KG1 (cell line): ENCODE data around the gene ATOH8.

Source experiments
- DNase-seq: peaks from one replicate; lab custom pipeline; 2025; lab: John Stamatoyannopoulos, UW

The ATOH8 gene

DNA sequence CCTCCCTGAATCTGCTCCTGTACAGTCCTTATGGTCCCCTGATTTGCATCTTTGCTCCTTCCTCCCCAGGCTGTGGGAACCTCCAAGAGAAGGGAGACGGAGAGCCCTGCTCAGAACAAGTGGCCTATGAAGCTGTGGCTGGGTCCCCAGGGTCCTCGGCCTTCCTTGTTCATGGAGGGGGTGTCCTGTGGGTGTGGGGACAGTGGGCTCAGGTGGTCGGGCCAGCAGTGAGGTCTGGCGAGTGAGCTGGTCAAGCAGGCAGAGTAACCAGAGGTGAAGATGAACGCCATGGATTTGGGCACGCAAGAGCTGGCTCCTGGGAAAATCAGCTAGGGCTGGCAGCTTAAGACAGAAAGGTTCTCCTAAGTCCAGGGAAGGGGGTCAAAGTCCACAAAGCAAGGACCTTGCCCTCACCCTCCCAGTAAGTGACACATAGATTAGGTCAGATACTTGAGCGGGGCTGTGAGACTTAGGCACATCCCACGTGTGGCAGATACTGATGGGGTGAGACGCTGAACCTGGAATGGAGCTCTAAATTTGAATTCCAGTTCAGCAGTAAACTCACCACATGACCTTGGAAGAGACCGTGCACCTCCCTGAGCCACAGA, 34.8 kb upstream of the ATOH8 start:
- DNase-seq: no peak

DNA sequence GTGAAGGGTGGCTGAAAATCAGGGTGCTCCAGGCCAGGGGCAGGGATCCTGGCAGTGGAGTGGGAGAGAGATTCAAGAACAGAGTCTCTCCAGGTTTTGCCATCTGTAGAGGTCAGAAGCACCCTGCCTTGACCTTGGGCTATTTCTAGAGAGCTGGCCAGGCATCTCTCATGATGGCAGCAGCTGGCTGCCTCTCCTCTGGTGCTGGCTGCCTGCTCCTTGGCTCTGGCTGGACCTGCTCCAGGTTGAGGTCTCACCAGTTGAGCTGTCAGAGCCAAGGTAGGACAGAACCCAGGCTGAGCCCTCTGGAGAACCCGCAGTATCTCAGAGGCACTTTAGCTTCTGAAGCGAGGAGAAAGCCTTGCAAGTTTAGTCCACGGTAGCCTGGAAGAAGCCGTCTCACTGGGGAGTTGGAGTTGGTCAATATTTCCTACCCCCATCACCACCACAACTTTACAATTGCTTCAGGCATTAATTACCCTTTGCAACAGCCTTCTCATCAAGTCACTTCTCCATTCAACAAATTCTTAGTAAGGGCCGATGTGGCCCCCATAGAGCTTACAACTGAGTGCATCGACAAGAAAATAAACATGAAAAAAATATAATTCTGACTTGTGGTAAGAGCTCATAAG, 34.1 kb upstream of the ATOH8 start:
- DNase-seq: no peak

DNA sequence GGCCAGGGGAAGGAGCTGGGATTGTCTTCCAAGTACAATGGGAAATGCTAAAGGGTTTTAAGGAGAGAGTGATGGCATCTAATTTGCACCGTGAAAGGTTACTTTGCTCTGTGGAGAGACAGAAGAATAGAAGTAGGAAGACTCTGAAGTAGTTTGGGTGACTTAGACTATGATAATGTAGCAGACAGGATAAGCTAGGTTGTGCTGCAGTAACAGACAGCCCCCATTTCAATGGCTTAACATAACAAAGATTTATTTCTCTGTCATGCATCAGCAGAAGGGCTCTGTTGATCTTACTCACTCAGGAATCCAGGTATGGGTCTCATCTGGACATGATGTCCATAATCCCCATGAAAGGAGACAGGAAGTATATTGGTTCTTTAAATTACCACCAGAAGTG, 33.3 kb upstream of the ATOH8 start:
- DNase-seq: no peak

- DNase-seq: no peak
These were observed 32.1 kb upstream of the ATOH8 start for GRCh38 chr2:85721641-85722040.

- no peak for DNase-seq
These were observed 31.3 kb upstream of the ATOH8 start for GRCh38 chr2:85722519-85722918.

GRCh38 chr2:85723707-85724360, 30.0 kb upstream of the ATOH8 start:
- no peak for DNase-seq

- DNase-seq: no peak
These were observed 29.0 kb upstream of the ATOH8 start for GRCh38 chr2:85724731-85725181.

DNA sequence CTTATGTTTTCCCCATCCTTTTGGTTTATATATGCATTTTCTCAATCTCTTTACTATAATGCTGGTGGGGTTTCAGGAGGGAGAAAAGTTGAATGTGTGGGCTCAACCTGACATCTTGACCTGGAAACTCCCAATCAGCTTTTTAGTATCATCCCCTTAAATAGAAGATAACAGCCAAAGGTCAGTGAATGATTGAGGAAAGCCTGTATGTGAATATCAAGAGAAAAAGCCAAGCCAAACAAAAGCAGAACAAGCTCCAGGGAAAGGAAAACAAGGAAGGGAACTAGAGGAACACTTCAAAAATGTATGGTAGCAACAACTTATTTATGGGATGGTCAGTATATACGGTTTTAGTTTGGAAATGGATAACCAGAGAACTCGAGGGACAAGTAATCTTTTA, 28.3 kb upstream of the ATOH8 start:
- DNase-seq: no peak

DNA sequence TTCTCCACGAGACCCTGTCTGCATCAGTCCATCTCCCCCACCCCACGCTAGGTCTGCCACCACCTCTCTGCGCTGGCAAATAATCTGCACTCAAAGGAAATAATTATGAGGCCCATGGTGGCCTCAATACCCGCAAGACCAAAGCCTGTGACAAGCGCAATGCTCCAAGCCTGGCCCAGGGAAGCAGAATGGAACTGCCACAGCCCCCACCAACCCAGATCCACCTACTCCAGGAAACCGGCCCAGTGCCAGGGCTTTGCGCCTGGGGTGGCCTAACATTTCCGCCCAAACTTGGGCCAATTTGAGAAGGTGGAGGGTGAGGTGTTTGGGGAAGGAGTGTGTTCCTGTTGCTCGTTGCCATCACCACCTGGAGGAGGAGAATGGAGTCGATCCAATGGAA, 26.0 kb upstream of the ATOH8 start:
- no peak for DNase-seq

DNA sequence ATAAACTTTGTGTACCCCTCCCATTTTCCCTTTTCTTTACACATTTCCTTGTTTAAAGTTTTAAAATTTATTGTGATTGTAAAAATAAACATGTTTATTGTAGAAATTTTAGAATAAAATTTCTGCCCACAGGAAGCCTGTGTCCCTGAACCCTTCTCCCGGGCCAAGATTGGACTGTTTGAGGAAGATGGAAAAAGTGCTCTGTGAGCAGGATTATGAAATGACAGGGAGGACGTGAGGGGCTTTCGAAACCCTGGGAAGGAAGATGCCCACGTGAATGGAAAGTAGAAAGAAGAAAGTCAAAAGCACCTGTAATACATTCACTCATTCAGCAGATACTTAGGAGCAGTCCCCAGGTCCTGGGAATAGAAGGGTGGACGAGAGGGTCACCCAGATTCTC, 25.4 kb upstream of the ATOH8 start:
- no peak for DNase-seq

- DNase-seq: no peak
These were observed 24.6 kb upstream of the ATOH8 start for GRCh38 chr2:85728883-85729824.

DNA sequence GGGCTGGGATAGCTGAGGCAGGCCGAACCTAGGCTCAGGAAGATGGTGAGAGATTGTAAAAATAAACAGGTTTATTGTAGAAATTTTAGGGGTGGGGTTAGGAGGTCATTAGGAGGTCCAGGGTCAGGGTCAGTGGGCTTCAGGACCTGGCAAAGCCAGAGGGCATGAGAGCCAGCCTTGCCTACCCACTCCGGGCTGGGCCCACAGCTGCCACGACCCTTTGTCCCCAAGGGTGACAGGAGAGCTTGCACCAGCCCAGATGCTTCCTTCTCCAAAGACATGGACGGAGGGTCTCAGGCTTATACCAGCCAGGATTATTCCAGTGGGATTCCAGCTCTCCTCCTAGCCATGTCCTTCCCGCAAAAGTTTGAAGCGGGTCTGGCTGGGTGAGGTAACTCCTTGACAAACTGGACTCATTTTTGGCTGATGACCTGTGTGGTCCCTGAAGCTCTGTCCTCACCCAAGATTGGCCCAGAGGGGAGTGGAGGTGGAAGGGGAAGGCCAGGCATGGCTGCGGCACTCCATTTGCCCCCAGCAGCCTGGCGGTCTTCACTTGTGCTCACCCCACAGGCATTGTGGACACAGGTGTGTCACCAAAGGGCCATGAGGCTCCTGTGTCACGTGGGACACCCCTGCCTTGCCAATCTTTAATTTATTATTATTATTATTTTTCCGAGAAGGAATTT, 23.8 kb upstream of the ATOH8 start:
- DNase-seq: no peak

DNA sequence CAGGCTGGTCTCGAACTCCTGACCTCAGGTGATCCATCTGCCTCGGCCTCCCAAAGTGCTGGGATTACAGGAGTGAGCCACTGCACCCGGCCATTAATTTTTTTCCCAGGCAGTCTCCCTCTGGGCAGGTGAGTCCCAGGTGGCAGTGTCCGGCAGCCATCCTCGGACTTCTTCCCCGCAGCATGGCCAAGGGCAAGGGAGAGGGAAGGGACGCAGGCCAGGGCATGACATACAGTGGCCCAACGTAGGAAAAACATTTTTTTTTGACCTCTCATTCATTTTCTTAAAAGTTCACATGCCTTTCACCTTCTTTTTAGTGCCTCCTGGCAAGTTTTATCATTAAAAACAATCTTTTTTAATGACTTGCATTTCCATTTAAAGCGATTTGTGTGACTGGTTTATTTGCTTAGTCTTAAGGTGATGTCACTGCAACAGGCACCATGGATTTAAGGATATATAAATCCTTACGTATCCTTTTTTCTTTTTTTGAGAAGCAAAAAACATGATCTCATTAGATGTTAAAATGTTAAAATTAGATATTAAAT, 23.0 kb upstream of the ATOH8 start:
- no peak for DNase-seq

- no peak for DNase-seq
These were observed 22.2 kb upstream of the ATOH8 start for GRCh38 chr2:85731606-85732005.

DNA sequence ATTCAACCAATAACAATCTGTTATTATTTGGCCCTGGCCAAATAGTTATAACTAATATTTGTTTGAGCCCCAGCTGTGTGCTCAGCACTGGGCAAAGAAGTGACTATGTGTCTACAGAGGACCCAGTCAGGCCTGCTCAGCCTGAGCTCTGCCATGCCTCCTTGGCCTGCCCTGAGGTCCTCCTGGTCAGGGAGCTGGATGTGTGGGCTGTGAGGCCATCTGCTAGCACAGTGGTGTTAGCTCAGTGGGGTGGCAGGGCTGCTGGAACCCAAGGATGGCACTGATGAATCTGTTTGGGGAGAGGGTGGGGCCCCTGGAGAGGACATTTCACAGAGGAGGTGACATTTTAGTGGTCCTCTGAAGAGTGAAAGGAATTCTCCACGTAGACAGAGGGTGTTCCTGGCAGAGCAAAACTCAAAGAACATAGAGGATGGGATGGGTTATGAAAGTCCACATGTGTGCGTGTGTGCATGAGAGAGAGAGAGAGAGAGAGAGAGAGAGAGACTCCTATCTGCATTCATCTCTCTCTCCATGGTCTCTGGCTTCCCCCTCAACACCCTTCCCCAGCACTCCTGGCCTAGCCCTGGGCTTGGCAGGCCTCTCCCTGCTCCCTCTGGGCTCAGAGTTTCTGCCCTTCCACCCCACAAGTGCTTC, 21.2 kb upstream of the ATOH8 start:
- no peak for DNase-seq

DNA sequence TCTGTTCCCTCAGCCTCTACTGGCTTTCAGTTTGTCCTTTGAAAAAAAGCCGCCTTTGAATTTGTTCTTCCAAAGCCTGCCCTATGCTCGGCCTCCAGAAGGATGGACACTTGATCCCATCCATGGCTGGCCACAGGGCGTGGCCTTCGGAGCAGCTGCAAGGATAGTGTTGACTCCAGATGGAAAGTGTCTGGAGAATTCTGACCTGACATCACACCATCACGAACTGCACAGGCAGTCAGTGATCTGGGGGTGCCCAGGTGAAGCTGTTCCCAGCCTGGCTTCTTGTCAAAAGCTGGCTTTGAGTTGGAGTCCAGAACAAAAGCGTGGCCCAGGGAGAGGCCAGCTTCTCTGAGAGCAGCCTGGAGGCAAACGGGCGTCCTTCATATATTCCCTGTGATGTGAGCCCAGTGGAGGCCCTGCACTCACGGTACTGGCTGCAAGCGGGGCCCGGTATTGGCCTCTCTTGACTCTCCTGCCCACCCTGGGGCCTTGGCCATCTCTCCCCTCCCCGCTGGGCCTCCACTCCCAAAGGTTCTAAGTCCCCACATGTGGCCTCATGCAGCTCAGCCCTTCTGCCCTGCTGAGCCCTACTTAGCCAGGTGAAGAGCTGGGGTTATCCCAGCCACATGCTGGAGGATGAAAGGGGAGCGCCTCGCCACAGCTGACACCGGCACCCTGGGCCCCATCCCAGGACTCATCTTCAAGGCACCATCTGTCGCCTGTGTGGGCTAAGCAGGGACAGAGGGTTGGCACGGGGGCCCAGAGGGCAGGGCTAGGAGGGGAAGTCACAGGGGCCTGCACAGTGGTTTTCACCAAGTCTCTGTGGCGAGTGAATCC, 20.4 kb upstream of the ATOH8 start:
- DNase-seq: no peak

GRCh38 chr2:85734015-85734414, 19.8 kb upstream of the ATOH8 start:
- no peak for DNase-seq

GRCh38 chr2:85734942-85735608, 18.7 kb upstream of the ATOH8 start:
- no peak for DNase-seq

DNA sequence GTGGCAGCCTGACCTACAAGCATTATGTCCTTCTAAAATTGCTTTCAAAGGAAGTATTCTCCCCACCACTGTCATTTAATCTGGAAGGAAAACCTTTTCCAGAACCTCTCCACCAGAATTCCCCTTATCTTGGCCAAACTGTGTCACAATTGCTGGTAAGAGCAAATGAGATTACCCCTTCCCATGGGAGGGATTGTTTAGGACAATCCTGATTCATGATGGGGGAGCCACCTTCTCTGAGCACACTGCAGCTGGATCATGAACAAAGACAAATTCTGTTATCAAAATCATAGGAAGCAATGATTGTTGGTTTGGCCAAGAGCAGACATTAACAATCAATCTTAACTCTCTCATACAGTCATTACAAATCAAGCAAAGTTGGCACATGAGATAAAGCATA, 18.1 kb upstream of the ATOH8 start:
- DNase-seq: no peak
